Activated CD4-positive, alpha-beta T cell treated with anti-CD3 and anti-CD28 coated beads, Interleukin-10, Interleukin-2, amounts not matched to agents 100 ng/mL and 50 ng/mL, durations not matched to agents 16 hours and 8 hours (primary cell): ENCODE data around the gene RGMA.
"Not testable (repeated sequence)": the region's sequence is repeated elsewhere in the genome, so short reads cannot be mapped to it uniquely, and the experiment has no call there.

Source experiments
- DNase-seq: peaks from one replicate; pipeline ENCODE4 v3.0.0-alpha.2; 2020

Gene RGMA

DNA sequence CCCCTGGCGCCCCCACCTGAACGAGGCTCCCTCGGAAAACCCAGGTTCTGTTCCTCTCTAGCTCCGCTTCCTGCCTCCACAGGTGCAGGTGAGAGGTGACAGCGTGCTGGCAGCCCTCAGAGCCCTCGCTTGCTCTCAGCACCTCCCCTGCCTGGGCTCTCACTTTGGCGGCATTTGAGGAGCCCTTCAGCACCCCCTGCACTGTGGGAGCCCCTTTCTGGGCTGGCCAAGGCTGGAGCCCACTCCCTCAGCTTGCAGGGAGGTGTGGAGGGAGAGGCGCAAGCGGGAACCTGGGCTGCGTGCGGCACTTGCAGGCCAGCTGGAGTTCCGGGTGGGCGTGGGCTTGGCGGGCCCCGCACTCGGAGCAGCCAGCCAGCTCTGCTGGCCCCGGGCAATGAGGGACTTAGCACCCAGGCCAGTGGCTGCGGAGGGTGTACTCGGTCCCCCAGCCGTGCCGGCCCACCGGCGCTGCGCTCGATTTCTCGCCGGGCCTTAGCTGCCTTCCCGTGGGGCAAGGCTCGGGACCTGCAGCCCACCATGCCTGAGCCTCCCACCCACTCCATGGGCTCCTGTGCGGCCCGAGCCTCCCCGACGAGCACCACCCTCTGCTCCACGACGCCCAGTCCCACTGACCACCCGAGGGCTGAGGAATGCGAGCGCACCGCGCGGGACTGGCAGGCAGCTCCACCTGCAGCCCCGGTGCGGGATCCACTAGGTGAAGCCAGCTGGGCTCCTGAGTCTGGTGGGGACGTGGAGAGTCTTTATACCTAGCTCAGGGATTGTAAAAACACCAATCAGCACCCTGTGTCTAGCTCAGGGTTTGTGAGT, 57.2 kb downstream of the RGMA start:
- DNase-seq = not testable (repeated sequence)

DNA sequence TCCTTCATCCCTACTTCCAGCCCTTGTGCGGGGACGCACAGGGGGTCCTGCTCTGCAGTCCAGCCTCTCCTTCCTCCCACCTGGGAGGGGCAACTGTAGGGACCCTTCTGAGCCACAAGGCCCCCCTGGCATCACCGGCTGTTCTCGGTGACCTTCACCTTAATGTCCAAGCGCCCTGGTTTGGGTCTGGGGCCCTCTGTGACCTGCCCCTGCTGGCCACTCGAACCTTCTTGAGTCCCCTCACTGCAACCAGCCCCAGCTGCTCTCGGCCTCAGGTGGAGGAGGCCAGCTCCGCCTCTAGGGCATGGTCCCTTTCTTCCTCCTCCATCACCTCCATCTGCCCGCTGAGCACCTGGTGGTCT, 57.9 kb downstream of the RGMA start:
- no peak for DNase-seq

GRCh38 chr15:93030430-93031102, 58.4 kb downstream of the RGMA start:
- DNase-seq = peak; percentile 69

DNA sequence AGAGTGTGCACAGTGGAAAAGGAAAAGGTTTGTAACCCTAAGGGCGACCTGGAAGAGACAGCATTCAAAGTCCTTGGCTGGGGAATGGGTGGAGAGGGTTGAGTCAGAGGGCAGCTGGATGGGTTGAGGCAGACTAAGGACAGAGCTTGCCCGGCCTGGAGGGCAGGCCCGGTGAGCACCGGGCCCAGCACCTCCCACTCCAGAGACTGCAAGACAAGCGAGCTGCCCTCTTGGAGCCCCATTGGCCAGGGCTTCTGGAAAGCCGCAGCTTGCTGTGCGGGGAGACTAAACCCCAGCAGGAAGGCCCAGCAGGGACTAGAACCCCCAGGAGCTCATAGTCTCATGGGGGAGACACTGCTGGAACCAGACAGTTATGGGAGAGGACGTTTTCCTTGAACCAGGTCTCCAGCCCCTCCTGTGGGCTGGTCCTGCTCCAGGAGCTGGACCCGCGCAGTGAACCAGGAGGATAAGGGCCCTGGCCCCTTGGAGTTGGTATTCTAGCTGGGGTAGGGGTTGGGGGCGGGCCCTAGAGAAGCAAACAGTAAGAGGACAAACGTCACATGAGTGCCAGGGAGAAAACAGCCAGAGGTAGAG, 59.1 kb downstream of the RGMA start:
- no peak for DNase-seq

DNA sequence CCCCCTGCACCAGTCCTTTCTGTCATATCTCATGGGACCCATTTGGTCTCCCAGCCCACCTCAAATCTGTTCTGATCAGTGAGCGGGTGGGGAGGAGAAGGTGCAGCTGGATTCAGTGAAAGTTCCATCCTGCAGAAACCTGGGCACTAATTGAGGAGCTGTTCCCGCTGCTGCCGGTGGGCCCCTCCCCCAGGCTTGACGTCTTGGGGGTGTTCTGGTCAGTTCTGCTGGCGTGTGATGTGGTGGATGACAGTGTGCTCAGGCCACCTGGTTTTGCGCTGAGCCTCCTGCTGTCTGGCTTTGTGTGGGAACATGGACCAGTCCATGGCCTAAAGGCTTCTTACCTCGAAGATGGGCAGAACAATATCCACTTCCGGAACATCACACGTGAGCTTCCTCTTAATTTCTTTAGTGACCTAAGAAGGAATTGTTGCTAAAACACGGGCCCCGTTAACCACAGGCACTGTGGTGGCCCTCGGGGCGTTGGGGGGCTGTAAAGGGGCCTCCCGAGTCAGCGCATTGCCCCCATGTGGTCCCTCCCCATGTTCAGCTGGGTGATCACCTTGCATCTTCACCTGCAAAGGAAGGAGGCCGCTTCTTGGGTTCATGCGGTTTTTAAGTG, 59.7 kb downstream of the RGMA start:
- DNase-seq = no peak

- DNase-seq = peak; percentile 20
These were observed 60.3 kb downstream of the RGMA start for GRCh38 chr15:93028632-93029213.

DNA sequence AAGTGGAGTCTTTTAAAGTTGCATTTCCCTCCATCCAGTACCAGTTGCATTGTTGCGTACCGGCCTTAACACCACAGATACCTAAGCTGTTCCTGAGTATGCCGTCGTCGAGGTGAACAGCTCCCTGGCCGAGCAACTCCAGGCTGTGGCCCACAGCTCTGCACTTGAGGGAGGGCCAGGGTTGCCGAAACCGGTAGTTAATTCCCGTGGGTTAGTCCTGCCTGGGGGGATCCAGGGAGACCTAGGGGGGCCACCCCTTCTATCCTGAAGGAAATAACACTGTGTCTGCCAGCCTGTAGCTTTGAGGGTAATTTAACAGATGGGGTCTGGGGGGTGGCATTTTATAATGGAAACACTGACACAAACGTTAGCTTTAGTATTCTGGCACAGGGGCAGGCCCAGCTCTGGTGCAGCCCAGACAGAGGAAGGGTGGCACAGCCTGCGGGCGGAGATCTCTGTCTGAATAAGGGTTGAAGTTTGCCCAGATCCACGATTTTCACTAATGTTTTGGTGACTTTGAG, 60.8 kb downstream of the RGMA start:
- no peak for DNase-seq

DNA sequence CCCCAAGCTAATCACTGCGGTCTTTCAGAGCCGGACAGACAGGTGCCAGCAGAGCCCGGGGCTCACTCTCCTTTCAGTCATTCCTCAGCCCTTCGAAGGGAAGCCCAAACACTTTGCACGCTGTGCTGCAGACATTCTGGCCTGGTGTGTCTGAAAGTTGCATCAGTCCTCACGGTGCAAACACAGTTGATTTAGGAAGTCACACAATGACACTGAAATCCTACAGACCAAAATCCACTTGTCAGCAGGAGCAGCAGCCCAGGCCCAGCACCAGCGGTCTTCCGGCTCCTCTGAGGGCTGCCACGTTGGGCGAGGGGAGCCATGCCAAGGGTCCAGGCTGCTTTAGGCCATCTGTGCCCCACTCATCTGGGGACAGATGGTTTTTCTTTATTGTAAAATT, 61.6 kb downstream of the RGMA start:
- no peak for DNase-seq

DNA sequence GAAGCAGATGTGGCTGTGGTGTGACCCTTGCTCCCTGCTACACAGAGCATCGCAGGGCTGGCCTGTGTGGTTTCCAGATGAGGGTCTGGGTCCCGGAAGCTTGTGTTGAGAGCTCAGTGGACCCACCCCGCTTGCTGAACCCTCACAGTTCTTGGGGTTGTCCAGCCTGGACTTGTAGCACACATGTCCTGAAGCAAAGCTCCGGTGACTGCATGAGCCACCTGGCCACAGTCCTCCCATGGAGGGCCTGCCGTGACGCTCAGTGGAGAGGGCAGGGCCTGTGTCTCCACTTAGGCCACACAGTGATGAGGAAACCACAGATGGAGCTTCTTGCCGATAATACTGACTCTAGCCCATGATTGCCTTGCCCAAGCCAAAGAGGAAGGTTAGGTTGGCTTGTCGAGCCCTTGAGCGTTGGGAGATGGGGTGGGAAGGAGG, 62.6 kb downstream of the RGMA start:
- DNase-seq = no peak

DNA sequence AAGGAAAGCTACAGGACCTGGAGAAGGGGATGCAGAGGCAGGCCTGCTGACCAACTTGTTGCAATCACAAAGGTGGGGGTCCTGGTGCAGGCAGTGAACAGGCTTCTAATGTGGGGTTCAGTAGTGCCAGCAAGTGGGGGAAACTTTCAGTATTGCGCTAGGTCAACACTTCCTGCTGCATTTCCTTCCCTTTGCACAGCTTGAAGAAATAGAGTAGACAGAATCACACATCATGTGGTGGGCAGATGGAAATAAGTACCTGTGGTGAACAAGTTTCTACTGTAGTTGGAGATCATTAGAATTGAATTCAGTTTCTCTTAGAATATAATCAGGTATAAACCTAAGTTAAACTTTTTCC, 63.4 kb downstream of the RGMA start:
- peak; percentile 31 for DNase-seq

- no peak for DNase-seq
These were observed 64.0 kb downstream of the RGMA start for GRCh38 chr15:93024716-93025624.

- DNase-seq = no peak
These were observed 64.7 kb downstream of the RGMA start for GRCh38 chr15:93024293-93024692.

- DNase-seq = no peak
These were observed 67.8 kb downstream of the RGMA start for GRCh38 chr15:93020976-93021772.

DNA sequence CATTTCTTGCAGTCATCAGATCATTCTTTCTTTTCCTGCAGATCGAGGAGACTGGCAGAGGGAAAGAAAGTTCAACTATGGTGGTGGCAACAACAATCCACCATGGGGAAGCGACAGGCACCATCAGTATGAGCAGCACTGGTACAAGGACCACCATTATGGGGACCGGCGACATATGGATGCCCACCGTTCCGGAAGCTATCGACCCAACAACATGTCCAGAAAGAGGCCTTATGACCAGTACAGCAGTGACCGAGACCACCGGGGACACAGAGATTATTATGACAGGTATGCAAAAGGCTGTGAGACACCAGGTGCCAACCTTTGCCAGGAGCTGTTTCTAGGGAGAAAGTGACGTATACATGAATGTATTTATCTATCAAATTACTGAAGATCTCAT, 69.0 kb downstream of the RGMA start:
- no peak for DNase-seq

DNA sequence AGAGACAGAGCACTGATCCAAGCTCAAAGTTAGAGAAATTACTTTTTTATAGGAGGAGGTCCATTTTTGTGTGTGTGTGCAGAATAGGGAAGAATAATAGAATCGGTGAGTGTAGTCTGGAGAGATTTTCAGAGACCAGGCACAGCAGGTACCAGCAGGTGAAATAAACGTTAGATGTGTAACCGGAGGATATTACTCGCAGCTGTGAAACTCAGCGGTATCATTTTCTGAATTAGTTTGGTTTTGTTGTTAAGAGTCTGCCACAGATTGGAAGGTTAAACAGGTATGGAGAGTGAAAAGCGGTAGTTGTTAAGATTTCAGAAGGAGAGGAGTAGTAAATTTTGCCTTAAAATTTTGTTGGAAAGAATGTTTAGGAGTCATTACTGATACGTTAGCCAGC, 69.9 kb downstream of the RGMA start:
- peak; percentile 26 for DNase-seq

GRCh38 chr15:93018574-93018973, 70.4 kb downstream of the RGMA start:
- no peak for DNase-seq

DNA sequence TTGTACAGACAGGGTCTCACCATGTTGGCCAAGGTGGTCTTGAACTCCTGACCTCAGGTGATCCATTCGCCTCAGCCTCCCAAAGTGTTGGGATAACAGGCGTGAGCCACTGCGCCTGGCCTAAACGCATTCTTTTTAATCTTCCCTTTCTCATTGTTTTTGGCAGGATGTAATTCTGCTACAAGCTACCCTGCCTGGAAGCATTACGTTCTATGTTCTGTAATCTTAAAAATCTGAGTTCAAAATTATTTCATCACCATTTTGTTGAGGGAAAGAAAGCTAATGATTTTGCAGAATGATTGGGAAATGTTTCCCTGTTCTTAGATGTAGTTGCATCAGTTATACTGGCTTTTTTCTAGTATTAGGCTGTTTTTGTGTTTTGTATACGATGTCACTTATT, 71.5 kb downstream of the RGMA start:
- DNase-seq = no peak

- DNase-seq = no peak
These were observed 76.2 kb downstream of the RGMA start for GRCh38 chr15:93012786-93013185.

- DNase-seq = no peak
These were observed 81.0 kb downstream of the RGMA start for GRCh38 chr15:93007994-93008393.

DNA sequence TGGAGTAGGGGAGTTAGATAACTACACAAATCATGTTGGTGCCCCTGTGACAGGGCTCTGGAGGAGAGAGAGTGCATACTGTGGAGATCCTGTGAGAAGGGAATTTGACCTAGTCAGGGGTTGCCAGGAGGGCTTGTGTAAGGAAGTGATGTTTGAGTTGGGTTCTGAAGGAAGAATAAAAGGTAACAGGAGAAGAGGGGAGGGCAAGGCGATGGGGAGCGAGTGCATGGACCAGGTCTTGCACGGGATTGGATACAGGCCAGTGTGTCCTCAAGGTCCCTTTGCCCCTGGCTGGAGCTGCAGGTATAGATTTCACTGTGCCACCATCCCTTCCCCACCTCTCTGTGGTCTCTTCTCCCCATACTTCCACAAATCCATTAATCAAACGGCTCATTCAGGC, 83.9 kb downstream of the RGMA start:
- no peak for DNase-seq

DNA sequence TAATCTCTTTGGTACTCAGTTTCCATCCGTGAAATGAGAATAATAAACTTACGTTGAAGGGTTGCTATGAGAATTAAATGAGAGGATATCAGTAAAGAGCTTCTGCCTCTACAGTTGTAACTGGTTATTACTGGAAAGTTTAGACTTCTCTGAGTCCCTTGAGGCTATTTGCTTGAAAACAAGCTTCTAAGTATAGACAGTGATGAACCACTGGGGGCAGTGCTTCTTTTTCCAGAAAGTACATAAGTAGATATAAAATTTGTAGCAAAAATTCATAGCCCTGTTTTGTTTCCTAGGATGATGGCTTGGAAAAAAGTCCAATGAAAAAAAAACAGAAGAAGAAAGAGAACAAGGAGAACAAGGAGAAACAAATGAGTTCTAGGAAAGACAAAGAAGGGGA, 87.1 kb downstream of the RGMA start:
- DNase-seq = no peak
